ENCODE results near the gene ZNF286A. TPM values are rescaled to one million over a fixed set of nuclear protein-coding genes. Genes with fewer than 3 reads are reported as not detected.

ZNF286A gene
- total and polyA plus RNA-seq, 10 of the 15 experiments (the other 5 are each of a cell fraction or from before 2014, with no cell fraction given), result 8.1 to 31.2 (median 18.2) TPM

- H3K27ac ChIP-seq (ENCODE audit: control insufficient read depth, insufficient read depth), result no peak overlapping the region
- no peak overlapping the region for H3K9ac ChIP-seq (ENCODE audit: control insufficient read depth, insufficient read depth, low read length)
- DNase-seq (ENCODE audit: low read depth, low spot score) (no peak), FAIRE-seq (no peak), ATAC-seq (no peak)
- H2AFZ ChIP-seq (ENCODE audit: control insufficient read depth, low read depth, low read length), result no peak overlapping the region
- no peaks in the 10 kb centered on the region for H3K79me2 ChIP-seq (ENCODE audit: control insufficient read depth, insufficient read depth, low read length)
- no peaks in the 10 kb centered on the region for H3K4me1 ChIP-seq (ENCODE audit: control insufficient read depth, insufficient read depth, low read length)
- RAD21 ChIA-PET (ENCODE audit: unreplicated experiment), result no interaction called here
- TF ChIP-seq ZNF622 (IDR thresholded peaks at IDR 0.05) (no peak), CBX3 (IDR thresholded peaks at IDR 0.05; ENCODE audit: borderline replicate concordance, low read depth) (no peak), TCF3 (IDR thresholded peaks at IDR 0.05; ENCODE audit: borderline replicate concordance, insufficient read depth, low read depth, low read length) (no peak), MLLT1 (IDR thresholded peaks at IDR 0.05) (no peak), HCFC1 (IDR thresholded peaks at IDR 0.05; ENCODE audit: low read length) (no peak), ZNF207 (IDR thresholded peaks at IDR 0.05; ENCODE audit: borderline replicate concordance) (no peak), ZNF24 (IDR thresholded peaks at IDR 0.05) (no peak), E2F8 (IDR thresholded peaks at IDR 0.05; ENCODE audit: low read depth, partially characterized antibody) (no peak), BHLHE40 (IDR thresholded peaks at IDR 0.05; ENCODE audit: borderline replicate concordance in 1 of 2, low read depth in 2 of 2, low read length in 1 of 2) (no peak), MTA3 (IDR thresholded peaks at IDR 0.05; ENCODE audit: borderline replicate concordance, low read length) (no peak), BMI1 (IDR thresholded peaks at IDR 0.05; ENCODE audit: borderline replicate concordance) (no peak), GATAD2B (conservative IDR thresholded peaks at IDR 0.05; ENCODE audit: low read depth) (no peak), MYC (IDR thresholded peaks at IDR 0.05; ENCODE audit: insufficient read depth, insufficient read length, insufficient replicate concordance, low read length, severe bottlenecking) (no peak), STAT3 (IDR thresholded peaks at IDR 0.05; ENCODE audit: low read depth, low read length) (no peak), ZSCAN29 (IDR thresholded peaks at IDR 0.05) (no peak), ZNF384 (IDR thresholded peaks at IDR 0.05; ENCODE audit: borderline replicate concordance, low read depth, low read length) (no peak), BCL11A (IDR thresholded peaks at IDR 0.05; ENCODE audit: low read depth, low read length) (no peak), CTCF (IDR thresholded peaks at IDR 0.05 in 2 of 3, conservative IDR thresholded peaks at IDR 0.05 in 1 of 3; ENCODE audit: control insufficient read depth in 2 of 3, extremely low read depth in 1 of 3, insufficient read depth in 1 of 3, low read depth in 3 of 3, low read length in 3 of 3) (no peak), LARP7 (IDR thresholded peaks at IDR 0.05) (no peak), STAT1 (conservative IDR thresholded peaks at IDR 0.05) (no peak)
- POLR2A ChIA-PET, result no interaction called here
- H3K27me3 ChIP-seq (replicated peaks in 1 of 2; ENCODE audit: control insufficient read depth in 2 of 2, insufficient read depth in 2 of 2, low read length in 1 of 2), result no peaks in the 10 kb centered on the region
- 19% methylated on average over 7 of the region's 7 CpGs for WGBS (ENCODE audit: insufficient coverage, insufficient replicate concordance, low lambda C conversion rate, missing lambda C conversion rate)
- H3K4me3 ChIP-seq, result no peak overlapping the region
- SMC1A ChIA-PET (ENCODE audit: uncharacterized antibody, unreplicated experiment), result no interaction called here
- H3K36me3 ChIP-seq (ENCODE audit: control insufficient read depth in 2 of 2, insufficient read depth in 2 of 2, low read length in 1 of 2), result no peaks in the 10 kb centered on the region
- no peaks in the 10 kb centered on the region for H4K20me1 ChIP-seq (ENCODE audit: control insufficient read depth, insufficient read depth)
- BruUV-seq (replicated peaks), result no TSS peak
- intact Hi-C loops (cut with micrococcal nuclease; ENCODE audit: unreplicated experiment) (no loop called here), in situ Hi-C loops (cut with MboI) (no loop called here)
- CTCF ChIA-PET, result no interaction called here
- no peaks in the 10 kb centered on the region; the same call in 2 of the 3 replicates for H3K9me3 ChIP-seq (replicated peaks; ENCODE audit: control insufficient read depth, insufficient read depth, low read length)
- H3K4me2 ChIP-seq (ENCODE audit: control insufficient read depth, insufficient read depth), result no peak overlapping the region
Measured at GRCh38 chr17:15744074-15744676, 44.6 kb downstream of the ZNF286A start.

All from GM12878 (cell line).